Head of caudate nucleus (tissue), 42 donors: ENCODE results near the gene ANO3.

Experiments
- DNase-seq, 42 donors: peaks; one replicate each; pipeline versions ENCODE4 v3.0.0 to v3.0.0-alpha.2; 2020 to 2021; ENCODE audit warnings: mixed read lengths in 7 of 42
- intact Hi-C: fragments of 100-400 bp; cut with DNase I; formaldehyde crosslinking; loops from one replicate; pipeline ENCODE4 v1.15.0; 2022

The ANO3 gene

DNA sequence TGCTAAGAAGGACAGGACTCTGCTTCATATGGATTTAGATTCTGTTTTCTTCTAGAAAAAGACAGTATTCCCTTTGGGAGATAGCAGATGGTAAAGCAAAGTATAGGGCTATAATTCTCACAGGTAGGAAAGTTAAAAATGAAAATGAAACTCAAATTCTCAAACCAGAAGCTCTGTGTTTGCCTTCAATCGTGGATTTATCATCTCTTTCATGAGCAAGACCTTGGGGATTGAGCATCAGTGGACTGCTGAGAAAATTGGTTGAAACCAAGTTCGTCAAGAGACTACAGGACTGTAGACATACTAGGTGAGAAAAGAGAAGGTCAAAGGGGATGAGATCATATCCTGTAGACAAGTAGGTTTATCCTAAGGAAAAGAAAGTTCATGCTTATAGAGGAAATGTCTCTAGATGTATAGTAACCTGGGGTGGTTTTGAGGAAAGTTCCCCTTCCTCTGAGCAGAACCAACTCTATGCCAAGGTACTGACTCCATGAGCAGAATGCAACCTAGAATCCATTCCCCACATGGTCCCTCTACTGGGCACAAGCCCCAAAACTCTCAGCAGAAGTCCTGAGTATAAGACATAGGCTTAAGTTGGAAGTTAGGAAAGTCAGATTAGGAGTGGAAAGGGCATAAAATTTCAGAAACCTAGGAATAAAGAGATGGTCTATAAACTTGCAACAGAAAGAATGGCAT lies 343.5 kb downstream of the ANO3 start:
- intact Hi-C loops = no loop called here
- no peak for DNase-seq

- intact Hi-C loops = no loop called here
- DNase-seq = no peak
These were observed 344.7 kb downstream of the ANO3 start for GRCh38 chr11:26676641-26677040.

- intact Hi-C loops = no loop called here
- DNase-seq = no peak
These were observed 345.6 kb downstream of the ANO3 start for GRCh38 chr11:26677566-26677965.

GRCh38 chr11:26687351-26687750 lies 355.4 kb downstream of the ANO3 start:
- DNase-seq = no peak
- intact Hi-C loops = no loop called here

- intact Hi-C loops = no loop called here
- DNase-seq = no peak
These were observed 356.8 kb downstream of the ANO3 start for GRCh38 chr11:26688701-26689100.

DNA sequence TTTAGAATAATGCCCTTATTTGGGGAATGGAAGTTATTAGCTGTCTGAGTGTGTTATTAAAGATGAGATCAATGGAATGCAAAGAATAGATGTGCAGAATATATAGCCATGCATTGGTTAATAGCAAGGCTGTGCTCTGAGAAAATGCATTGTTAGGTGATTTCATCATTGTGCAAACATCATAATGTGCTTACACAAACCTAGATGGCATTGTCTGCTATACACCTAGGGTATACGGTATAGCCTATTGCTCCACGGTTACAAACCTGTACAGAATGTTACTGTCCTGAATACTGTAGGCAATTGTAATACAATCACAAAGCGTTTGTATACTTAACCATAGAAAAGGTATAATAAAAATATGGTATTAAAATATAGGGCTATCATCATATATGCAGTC lies 364.4 kb downstream of the ANO3 start:
- DNase-seq = no peak
- intact Hi-C loops = no loop called here

- intact Hi-C loops = no loop called here
- DNase-seq = no peak
These were observed 366.3 kb downstream of the ANO3 start for GRCh38 chr11:26698224-26698623.

DNA sequence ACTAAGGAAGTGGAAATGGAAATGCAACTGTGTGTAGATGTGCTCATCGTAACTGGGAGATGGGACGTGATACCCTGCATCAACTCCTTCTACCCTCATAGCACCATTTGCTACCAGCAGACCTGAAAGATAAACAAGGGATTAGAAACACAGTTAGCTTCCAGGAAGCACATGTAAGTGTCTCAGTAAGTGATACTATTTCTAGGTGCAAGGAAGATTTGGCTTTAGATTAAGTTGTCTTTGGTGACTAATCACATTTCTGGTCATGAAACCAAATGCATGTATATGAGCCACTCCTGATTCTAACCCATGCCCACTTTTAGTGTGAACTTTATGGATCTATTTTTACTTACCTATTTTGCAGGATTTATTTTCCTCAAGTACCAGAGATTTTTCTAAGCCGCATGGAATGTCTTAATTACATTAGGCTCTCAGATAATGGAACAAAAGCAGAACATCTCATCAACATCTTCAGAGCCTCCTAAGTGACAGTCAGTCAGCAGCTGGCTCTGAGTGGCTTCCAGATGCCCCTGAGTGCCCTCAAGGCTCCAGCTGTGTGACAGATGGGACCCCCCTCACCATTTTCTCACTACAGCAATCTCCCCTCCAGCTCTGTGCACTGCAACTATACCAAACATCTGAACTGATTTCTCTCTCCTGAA lies 368.8 kb downstream of the ANO3 start:
- intact Hi-C loops = no loop called here
- no peak for DNase-seq

DNA sequence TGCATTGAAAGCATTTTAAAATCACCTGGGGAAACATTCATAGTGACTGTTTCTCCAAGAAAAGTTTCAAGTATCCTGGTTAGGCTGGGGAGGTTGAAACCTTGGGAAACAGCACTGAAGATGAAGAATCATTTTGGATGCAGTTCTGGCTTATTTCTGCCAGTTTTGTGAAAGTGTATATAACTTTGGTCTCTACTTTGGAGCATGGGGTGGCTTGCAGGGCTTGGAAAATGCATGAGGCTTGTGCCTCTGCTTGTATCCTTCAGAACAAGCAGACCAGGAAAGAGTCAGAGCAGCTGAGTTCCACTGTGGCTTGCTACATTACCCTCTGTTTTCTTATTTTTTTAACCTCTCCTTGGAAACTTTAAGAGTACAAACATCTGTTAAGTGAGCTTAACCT lies 370.5 kb downstream of the ANO3 start:
- DNase-seq = no peak
- intact Hi-C loops = no loop called here

DNA sequence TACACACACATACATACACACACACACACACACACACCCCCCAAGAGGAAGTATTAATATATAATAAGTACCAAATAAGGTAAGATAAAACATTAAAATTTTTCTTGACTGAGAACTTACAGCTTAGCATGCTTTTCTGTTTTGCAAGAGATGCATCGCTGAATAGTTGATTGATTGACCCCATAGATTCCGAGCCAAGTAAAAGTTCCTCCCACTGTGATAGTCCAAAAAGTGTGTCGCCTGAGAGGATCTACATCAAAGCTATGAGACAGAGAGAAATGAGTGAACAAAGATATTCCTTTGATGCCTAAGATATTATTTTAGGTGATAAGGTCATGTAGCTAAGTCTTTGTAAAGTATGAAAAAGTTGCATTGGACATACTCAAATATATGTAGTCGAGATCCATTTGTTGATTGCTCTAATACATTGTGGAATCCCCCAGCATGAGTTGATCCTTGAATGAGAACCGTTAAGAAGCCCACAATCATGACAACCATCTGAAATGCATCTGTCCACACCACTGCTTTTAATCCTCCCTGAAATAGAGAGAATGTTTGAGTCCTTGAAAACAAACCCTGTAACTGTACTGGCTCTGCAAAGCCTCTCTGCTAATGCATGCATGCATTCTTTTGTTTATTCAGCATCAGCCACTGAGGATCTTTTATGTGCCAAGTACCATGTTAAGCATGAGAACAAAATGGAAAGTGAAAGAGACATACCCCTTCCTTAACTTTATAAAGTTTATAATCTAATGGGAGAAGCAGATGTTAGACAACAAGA lies 371.7 kb downstream of the ANO3 start:
- intact Hi-C loops = no loop called here
- DNase-seq = no peak

GRCh38 chr11:26704249-26704648 lies 372.3 kb downstream of the ANO3 start:
- intact Hi-C loops = no loop called here
- DNase-seq = no peak

GRCh38 chr11:26706181-26706580 lies 374.3 kb downstream of the ANO3 start:
- DNase-seq = no peak
- intact Hi-C loops = no loop called here

GRCh38 chr11:26708736-26709456 lies 377.0 kb downstream of the ANO3 start:
- no peak for DNase-seq
- intact Hi-C loops = no loop called here

DNA sequence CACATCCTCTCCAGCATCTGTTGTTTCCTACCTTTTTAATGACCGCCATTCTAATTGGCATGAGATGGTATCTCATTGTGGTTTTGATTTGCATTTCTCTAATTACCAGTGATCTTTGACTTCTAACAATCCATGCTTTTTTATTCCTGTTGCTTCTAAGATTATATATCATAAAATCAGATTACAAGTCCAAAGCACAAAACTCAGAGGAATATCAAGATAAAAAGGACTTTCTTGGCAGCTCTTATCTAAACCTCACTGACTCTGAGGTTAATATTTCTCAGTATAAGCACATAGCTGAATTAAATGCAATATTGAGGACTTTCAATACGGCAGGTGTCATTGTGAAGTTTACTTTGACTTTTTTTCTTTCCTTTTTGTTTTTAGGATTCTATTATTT lies 378.6 kb downstream of the ANO3 start:
- no peak for DNase-seq
- intact Hi-C loops = no loop called here

GRCh38 chr11:26712497-26712896 lies 380.6 kb downstream of the ANO3 start:
- no peak for DNase-seq
- intact Hi-C loops = no loop called here
